Right lobe of liver (tissue), 4 donors: Measurements from ENCODE around the gene DHRS3.

Source experiments
- CTCF ChIP-seq, 4 donors: fragments of 200-600 bp in 3 of 4; fragments of 450-650 bp in 1 of 4; IDR thresholded peaks; one replicate each; pipeline versions ENCODE4 v1.5.1 to v1.8.0; 2016 to 2022; ENCODE audit warnings: antibody characterized with exemption in 4 of 4, mild to moderate bottlenecking in 2 of 4
- POLR2A ChIP-seq: fragments of 450-650 bp; IDR thresholded peaks from one replicate; pipeline ENCODE4 v1.6.1; 2017; ENCODE audit warnings: antibody characterized with exemption, mild to moderate bottlenecking
- donor health status: DM: no; HTN: no; CAD: no.
- donor health status: DM: no; HTN: no; CAD: no.
- donor health status: DM: no; HTN: yes; CAD: no.

DNA sequence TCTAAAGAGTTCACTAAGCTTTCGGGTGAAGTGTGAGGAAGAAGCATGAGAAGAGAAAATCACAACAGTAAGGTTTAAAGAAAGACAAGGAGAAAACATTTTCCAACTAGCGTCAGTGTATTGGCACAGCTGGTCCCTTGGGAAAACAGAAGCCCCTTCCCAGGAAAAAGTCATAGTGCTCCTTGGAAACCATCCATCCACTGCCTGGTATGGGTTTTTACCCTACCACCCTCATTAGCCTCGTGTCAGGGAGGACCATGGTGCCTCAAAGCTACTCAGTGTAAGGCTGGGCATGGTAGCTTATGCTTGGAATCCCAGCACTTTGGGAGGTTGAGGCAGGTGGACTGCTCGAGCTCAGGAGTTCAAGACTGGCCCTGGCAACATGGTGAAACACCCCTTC is 38.6 kb upstream of the DHRS3 start:
- no peak for TF ChIP-seq CTCF (IDR thresholded peaks at IDR 0.05)
- TF ChIP-seq POLR2A, result no peak
